Left ventricle myocardium inferior (tissue), 1 donor: ENCODE data around the gene DUOXA2. TPM values are rescaled to one million over a fixed set of nuclear protein-coding genes. Genes with fewer than 3 reads are reported as not detected.

ENCODE experiments used
- DNase-seq: peaks from one replicate; pipeline ENCODE4 v3.0.0-alpha.2; 2020
- H3K27ac ChIP-seq: fragments of 200-600 bp; replicated peaks from 2 replicates; pipeline ENCODE4 v1.8.0; 2021
- H3K27me3 ChIP-seq: fragments of 200-600 bp; 2 replicates; pipeline ENCODE4 v1.8.0; 2021; ENCODE audit warnings: low read depth
- H3K36me3 ChIP-seq: fragments of 200-600 bp; 2 replicates; pipeline ENCODE4 v1.8.0; 2021
- H3K4me1 ChIP-seq: fragments of 200-600 bp; 2 replicates; pipeline ENCODE4 v1.8.0; 2021
- H3K4me3 ChIP-seq: fragments of 200-600 bp; 2 replicates; pipeline ENCODE4 v1.8.0; 2021; ENCODE audit warnings: mild to moderate bottlenecking, moderate library complexity
- H3K9me3 ChIP-seq: fragments of 200-600 bp; replicated peaks from 2 replicates; pipeline ENCODE4 v1.8.0; 2021
- CTCF ChIP-seq: fragments of 200-600 bp; IDR thresholded peaks from 2 replicates; pipeline ENCODE4 v1.8.0; 2021; ENCODE audit warnings: antibody characterized with exemption, mild to moderate bottlenecking, borderline replicate concordance
- intact Hi-C: fragments of 100-400 bp; cut with micrococcal nuclease; formaldehyde crosslinking; loops from one replicate; pipeline ENCODE4 v1.11.0; 2022
- total RNA-seq: library from RNA; stranded (reverse); fragmentation: NEBNext Ultra II Directional; extraction: Animal tissue kit (Norgen Biotek cat#: 25700); gene quantifications from one replicate; pipeline ENCODE4 v1.2.1, GENCODE V29; 2021
- donor health status: DM: no; HTN: yes; CAD: no; lungs with severe emphysema.

Gene DUOXA2
- total RNA-seq, 1 donor from 2014 or later: not detected

- intact Hi-C loops: no loop called here
- Histone ChIP-seq H3K27me3 (peaks cover 16% of the 10 kb centered on the region), H3K4me1 (no peaks in the 10 kb centered on the region), H3K27ac (no peak overlapping the region), H3K9me3 (no peaks in the 10 kb centered on the region), H3K36me3 (no peaks in the 10 kb centered on the region), H3K4me3 (no peak overlapping the region)
- TF ChIP-seq CTCF: no peak
- DNase-seq: no peak
These were observed 27.3 kb downstream of the DUOXA2 start for GRCh38 chr15:45141386-45141785.

GRCh38 chr15:45143056-45143455 is 28.9 kb downstream of the DUOXA2 start:
- intact Hi-C loops: no loop called here
- Histone ChIP-seq H3K36me3 (no peaks in the 10 kb centered on the region), H3K9me3 (no peaks in the 10 kb centered on the region), H3K27me3 (peaks cover 6% of the 10 kb centered on the region), H3K4me1 (no peaks in the 10 kb centered on the region), H3K27ac (no peak overlapping the region), H3K4me3 (no peak overlapping the region)
- no peak for TF ChIP-seq CTCF
- no peak for DNase-seq

GRCh38 chr15:45143946-45144345 is 29.8 kb downstream of the DUOXA2 start:
- H3K36me3 ChIP-seq: no peaks in the 10 kb centered on the region
- H3K4me3 ChIP-seq: no peak overlapping the region
- intact Hi-C loops: no loop called here
- TF ChIP-seq CTCF: no peak
- H3K9me3 ChIP-seq: no peaks in the 10 kb centered on the region
- no peaks in the 10 kb centered on the region for H3K4me1 ChIP-seq
- no peak overlapping the region for H3K27ac ChIP-seq
- no peak for DNase-seq
- peaks cover 6% of the 10 kb centered on the region for H3K27me3 ChIP-seq

- H3K4me3 ChIP-seq: no peak overlapping the region
- DNase-seq: no peak
- no peak for TF ChIP-seq CTCF
- peaks cover 6% of the 10 kb centered on the region for H3K27me3 ChIP-seq
- H3K9me3 ChIP-seq: no peaks in the 10 kb centered on the region
- no peak overlapping the region for H3K27ac ChIP-seq
- intact Hi-C loops: no loop called here
- no peaks in the 10 kb centered on the region for H3K36me3 ChIP-seq
- H3K4me1 ChIP-seq: no peaks in the 10 kb centered on the region
These were observed 30.6 kb downstream of the DUOXA2 start for GRCh38 chr15:45144775-45145174.

GRCh38 chr15:45146405-45146804 is 32.3 kb downstream of the DUOXA2 start:
- Histone ChIP-seq H3K27ac (no peak overlapping the region), H3K4me3 (no peak overlapping the region), H3K9me3 (no peaks in the 10 kb centered on the region), H3K36me3 (peaks cover 3% of the 10 kb centered on the region), H3K4me1 (no peaks in the 10 kb centered on the region), H3K27me3 (no peaks in the 10 kb centered on the region)
- intact Hi-C loops: no loop called here
- TF ChIP-seq CTCF: no peak
- no peak for DNase-seq

- Histone ChIP-seq H3K4me3 (no peak overlapping the region), H3K27ac (no peak overlapping the region), H3K9me3 (no peaks in the 10 kb centered on the region), H3K27me3 (no peaks in the 10 kb centered on the region), H3K36me3 (peaks cover 10% of the 10 kb centered on the region), H3K4me1 (no peaks in the 10 kb centered on the region)
- no peak for TF ChIP-seq CTCF
- DNase-seq: no peak
- intact Hi-C loops: no loop called here
These were observed 33.5 kb downstream of the DUOXA2 start for GRCh38 chr15:45147606-45148005.
